SH-SY5Y (cell line): ENCODE data around the gene HRG.

ENCODE experiments used
- GATA2 ChIP-seq: IDR thresholded peaks from 2 replicates; pipeline ENCODE4 v1.6.1; 2011; ENCODE audit warnings: mild to moderate bottlenecking, low read depth, low read length
- GATA3 ChIP-seq: IDR thresholded peaks from 2 replicates; pipeline ENCODE4 v1.6.1; 2011; ENCODE audit warnings: low read depth, mild to moderate bottlenecking, low read length, moderate library complexity

HRG gene

DNA sequence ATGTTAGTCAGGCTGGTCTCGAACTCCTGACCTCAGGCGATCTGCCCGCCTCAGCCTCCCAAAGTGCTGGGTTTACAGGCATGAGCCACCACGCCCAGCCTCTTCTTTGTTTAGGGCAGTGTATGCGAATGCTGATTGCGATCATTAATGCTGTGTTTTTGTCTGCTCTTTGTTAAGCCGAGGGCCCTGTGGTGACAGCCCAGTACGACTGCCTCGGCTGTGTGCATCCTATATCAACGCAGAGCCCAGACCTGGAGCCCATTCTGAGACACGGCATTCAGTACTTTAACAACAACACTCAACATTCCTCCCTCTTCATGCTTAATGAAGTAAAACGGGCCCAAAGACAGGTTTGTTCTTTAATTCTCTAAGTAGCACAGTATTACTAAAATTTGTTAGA is 59.1 kb downstream of the HRG start:
- TF ChIP-seq GATA3 (no peak), GATA2 (no peak)
